Endothelial cell of coronary artery (primary cell): ENCODE results near the gene GNAT3. TPM values are rescaled to one million over a fixed set of nuclear protein-coding genes. Genes with fewer than 3 reads are reported as not detected.

ENCODE experiments used
- total RNA-seq: library from RNA; depleted of rRNA; stranded (reverse); fragments of >200 nt; gene quantifications from 2 replicates; pipeline ENCODE4 v1.2.3, GENCODE V29; 2014

The GNAT3 gene
- not detected in 2 replicates for total RNA-seq

GRCh38 chr7:80511964-80512363 is at the start of gene GNAT3:
TSS of gene GNAT3 (minus strand) at chr7:80512064. CDS start at chr7:80511926, 138 bp downstream.

Other genes with a start within 250 kb of the GNAT3 start
- 0.38 and 1.5 TPM in 2 replicates for gene CD36, start 126.6 kb upstream of the GNAT3 start, total RNA-seq